Neural crest cell (in vitro differentiated cells): ENCODE measurements around the gene FPR3. TPM values are rescaled to one million over a fixed set of nuclear protein-coding genes. Genes with fewer than 3 reads are reported as not detected.

Source experiments
- DNase-seq: peaks from one replicate; pipeline ENCODE4 v3.0.0; 2021; ENCODE audit warnings: low read depth, mixed read lengths, low spot score
- H3K27ac Mint-ChIP-seq: one replicate; pipeline ENCODE4 v1.8.0; 2021; ENCODE audit warnings: mild to moderate bottlenecking, mixed read lengths; ENCODE audit not compliant: unreplicated experiment
- H3K27me3 Mint-ChIP-seq: 2 replicates; pipeline ENCODE4 v1.8.0; 2021; ENCODE audit warnings: low read depth, mild to moderate bottlenecking, mixed read lengths
- H3K36me3 Mint-ChIP-seq: 2 replicates; pipeline ENCODE4 v1.8.0; 2021; ENCODE audit warnings: low read depth, mild to moderate bottlenecking, mixed read lengths
- H3K4me1 Mint-ChIP-seq: 2 replicates; pipeline ENCODE4 v1.8.0; 2021; ENCODE audit warnings: mixed read lengths
- H3K4me3 Mint-ChIP-seq: one replicate; pipeline ENCODE4 v1.8.0; 2021; ENCODE audit warnings: mild to moderate bottlenecking, mixed read lengths
- H3K9me3 Mint-ChIP-seq: 2 replicates; pipeline ENCODE4 v1.8.0; 2021; ENCODE audit warnings: mixed read lengths
- CTCF ChIP-seq: fragments of 200-600 bp; sonication (generic); conservative IDR thresholded peaks from 2 replicates; pipeline ENCODE4 v1.5.0; 2021; ENCODE audit warnings: antibody characterized with exemption, mild to moderate bottlenecking
- total RNA-seq: library from RNA; stranded (reverse); gene quantifications from 2 replicates; pipeline ENCODE4 v1.2.1, GENCODE V29; 2021

The FPR3 gene
- total RNA-seq, 1 donor from 2014 or later = not detected

- no peak overlapping the region for H3K27ac Mint-ChIP-seq
Measured at GRCh38 chr19:51799034-51799773, 4.2 kb downstream of the FPR3 start.

GRCh38 chr19:51799774-51800472 lies 5.0 kb downstream of the FPR3 start:
- peaks cover 23% of the 10 kb centered on the region for H3K9me3 Mint-ChIP-seq

More at GRCh38 chr19:51799034-51799773, 4.2 kb downstream of the FPR3 start:
- peaks cover 6% of the 10 kb centered on the region for H3K36me3 Mint-ChIP-seq
- peaks cover 6% of the 10 kb centered on the region for H3K4me1 Mint-ChIP-seq
- H3K9me3 Mint-ChIP-seq = peaks cover 21% of the 10 kb centered on the region
- no peak for DNase-seq
- H3K27me3 Mint-ChIP-seq = peaks cover 3% of the 10 kb centered on the region
- no peak for TF ChIP-seq CTCF
- no peak overlapping the region for H3K4me3 Mint-ChIP-seq

GRCh38 chr19:51800473-51801244 lies 5.7 kb downstream of the FPR3 start:
- TF ChIP-seq CTCF = no peak
- Mint-ChIP-seq H3K36me3 (peaks cover 6% of the 10 kb centered on the region), H3K27me3 (peaks cover 3% of the 10 kb centered on the region), H3K9me3 (peaks cover 22% of the 10 kb centered on the region), H3K27ac (no peak overlapping the region), H3K4me3 (no peak overlapping the region), H3K4me1 (peaks cover 6% of the 10 kb centered on the region)
- DNase-seq = no peak

More at GRCh38 chr19:51799774-51800472, 5.0 kb downstream of the FPR3 start:
- TF ChIP-seq CTCF = no peak
- Mint-ChIP-seq H3K27ac (no peak overlapping the region), H3K36me3 (peaks cover 6% of the 10 kb centered on the region), H3K4me1 (peaks cover 6% of the 10 kb centered on the region), H3K27me3 (peaks cover 3% of the 10 kb centered on the region), H3K4me3 (no peak overlapping the region)
- DNase-seq = no peak

- Mint-ChIP-seq H3K27ac (no peak overlapping the region), H3K27me3 (no peaks in the 10 kb centered on the region)
Measured at GRCh38 chr19:51802775-51803174, 7.8 kb downstream of the FPR3 start.

More at GRCh38 chr19:51802775-51803174, 7.8 kb downstream of the FPR3 start:
- H3K36me3 Mint-ChIP-seq = peaks cover 6% of the 10 kb centered on the region
- no peak for DNase-seq
- H3K4me3 Mint-ChIP-seq = no peak overlapping the region
- no peak for TF ChIP-seq CTCF
- H3K9me3 Mint-ChIP-seq = peaks cover 12% of the 10 kb centered on the region
- peaks cover 18% of the 10 kb centered on the region for H3K4me1 Mint-ChIP-seq
